Breast epithelium (tissue), 4 donors: Measurements from ENCODE around the gene FCMR. TPM values are rescaled to one million over a fixed set of nuclear protein-coding genes. Genes with fewer than 3 reads are reported as not detected.

Experiments
- DNase-seq, 2 donors: peaks; one replicate each; pipeline ENCODE4 v3.0.0-alpha.2; 2019; ENCODE audit warnings: low spot score in 2 of 2
- H3K27ac ChIP-seq, 2 donors: fragments of 200-600 bp; sonication (generic) in 1 of 2; one replicate each; pipeline ENCODE4 v1.5.1; 2016 to 2019; ENCODE audit warnings: mild to moderate bottlenecking in 1 of 2
- H3K27me3 ChIP-seq, 2 donors: fragments of 200-600 bp; sonication (generic) in 1 of 2; one replicate each; pipeline versions ENCODE4 v1.5.1 to v1.6.0; 2017 to 2019; ENCODE audit warnings: control low read depth in 1 of 2, mild to moderate bottlenecking in 1 of 2
- H3K36me3 ChIP-seq: fragments of 200-600 bp; one replicate; pipeline ENCODE4 v1.5.1; 2019
- H3K4me1 ChIP-seq, 2 donors: fragments of 200-600 bp; sonication (generic); one replicate each; pipeline ENCODE4 v1.5.1; 2016 to 2019; ENCODE audit warnings: control low read depth in 1 of 2
- H3K4me3 ChIP-seq, 3 donors: fragments of 200-600 bp; sonication (generic); 1 replicate in 2 of 3; 2 replicates in 1 of 3; pipeline ENCODE4 v1.5.1; 2016 to 2019; ENCODE audit warnings: mild to moderate bottlenecking in 3 of 3, moderate library complexity in 2 of 3
- H3K9me3 ChIP-seq, 2 donors: fragments of 200-600 bp; sonication (generic) in 1 of 2; one replicate each; pipeline ENCODE4 v1.5.1; 2016 to 2019; ENCODE audit warnings: control low read depth in 1 of 2
- POLR2A ChIP-seq: fragments of 450-650 bp; IDR thresholded peaks from one replicate; pipeline ENCODE4 v1.6.1; 2016; ENCODE audit warnings: antibody characterized with exemption, mild to moderate bottlenecking, moderate library complexity
- POLR2AphosphoS5 ChIP-seq, 3 donors: sonication (generic); formaldehyde crosslinking; IDR thresholded peaks; one replicate each; pipeline ENCODE4 v1.6.1; 2017; ENCODE audit warnings: antibody characterized with exemption in 3 of 3
- intact Hi-C: fragments of 100-400 bp; cut with DNase I; formaldehyde crosslinking; loops from one replicate; pipeline ENCODE4 v1.15.1; 2023; ENCODE audit warnings: low total_unique reads
- total RNA-seq, 3 donors: library from RNA; depleted of rRNA; stranded (reverse); fragments of >200 nt; gene quantifications; one replicate each; pipeline ENCODE4 v1.1.0, GENCODE V29; 2016
- TF ChIP-seq, protein P1 (sequence below), 3 donors: fragments of 450-650 bp; IDR thresholded peaks; one replicate each; pipeline ENCODE4 v1.5.1; 2016 to 2017; ENCODE audit warnings: antibody characterized with exemption in 3 of 3, mild to moderate bottlenecking in 3 of 3, moderate library complexity in 3 of 3

The FCMR gene
- total RNA-seq, 3 donors from 2014 or later, result 1.1 to 11.0 (median 3.3) TPM

DNA sequence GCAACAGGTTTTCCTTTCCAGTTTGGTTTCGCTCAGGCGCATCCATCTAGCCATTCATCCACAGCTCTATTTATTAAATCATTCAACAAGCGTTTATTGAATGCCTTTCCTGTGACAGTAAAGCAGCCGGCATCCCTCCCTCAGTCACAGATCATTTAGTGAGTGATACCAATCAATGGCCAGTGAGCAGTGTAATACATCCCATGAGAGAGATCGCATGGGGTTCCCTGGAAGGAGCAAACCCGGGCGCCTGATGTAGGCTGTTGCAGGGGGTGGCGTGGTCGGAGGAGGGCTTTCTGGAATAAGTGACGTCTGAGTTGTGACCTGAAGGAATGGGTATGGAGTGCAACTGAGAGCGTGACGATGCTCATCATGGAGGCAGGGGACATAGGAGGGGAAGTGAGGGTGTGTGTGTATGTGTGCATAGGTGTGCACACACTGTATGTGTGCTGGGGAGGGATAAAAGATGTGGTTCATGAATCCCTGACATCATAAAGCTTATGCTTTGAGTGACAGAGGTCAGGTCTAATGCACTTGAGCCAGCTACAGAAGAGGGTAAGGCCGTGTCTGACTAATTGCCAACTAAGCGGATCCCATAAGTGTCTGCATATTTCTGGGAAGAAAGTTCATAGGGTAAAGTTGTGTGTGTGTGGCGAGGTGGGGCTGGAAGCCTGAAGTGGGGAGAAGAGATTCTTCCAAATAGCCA is 6.6 kb downstream of the FCMR start:
- no peaks in the 10 kb centered on the region for H3K36me3 ChIP-seq
- DNase-seq, result no peak
- TF ChIP-seq POLR2A (no peak), POLR2AphosphoS5 (IDR thresholded peaks at IDR 0.05) (no peak)
- no peak overlapping the region for H3K27ac ChIP-seq
- intact Hi-C loops, result no loop called here
- H3K4me3 ChIP-seq, result no peak overlapping the region
- H3K27me3 ChIP-seq, result no peaks in the 10 kb centered on the region
- no peaks in the 10 kb centered on the region for H3K4me1 ChIP-seq
- H3K9me3 ChIP-seq, result no peaks in the 10 kb centered on the region

DNA sequence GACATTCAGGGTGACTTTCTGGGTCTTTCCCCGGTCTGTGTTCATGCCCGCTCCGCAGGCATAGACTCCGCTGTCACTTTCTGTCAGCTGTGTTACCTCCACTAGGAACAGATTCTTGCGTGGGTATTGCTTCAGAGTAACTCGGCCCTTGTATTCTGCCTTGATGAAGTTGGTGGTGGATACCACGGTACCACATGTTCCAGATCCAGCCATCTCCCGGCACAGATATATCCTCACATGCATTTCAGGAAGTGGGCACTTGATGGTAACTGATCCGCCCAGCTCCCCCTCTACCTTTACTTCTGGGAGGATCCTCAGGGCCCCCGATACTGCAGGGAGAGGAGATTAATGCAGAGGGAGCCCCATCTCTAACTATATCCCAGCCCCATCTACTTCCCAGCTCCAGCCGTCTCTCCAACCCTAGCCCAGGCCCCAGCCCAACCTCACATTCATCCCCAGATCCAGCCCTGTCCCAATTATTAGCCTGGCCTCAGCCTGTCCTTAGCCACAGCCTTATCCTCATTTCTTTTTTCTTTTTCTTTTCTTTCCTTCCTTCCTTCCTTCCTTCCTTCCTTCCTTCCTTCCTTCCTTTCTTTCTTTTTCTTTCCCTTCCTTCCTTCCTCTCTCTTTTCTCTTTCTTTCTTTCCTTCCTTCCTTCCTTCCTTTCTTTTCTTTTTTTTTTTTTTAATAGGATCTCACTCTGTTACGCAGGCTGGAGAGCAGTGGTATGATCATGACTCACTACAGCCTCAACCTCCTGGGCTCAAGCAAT is 7.8 kb downstream of the FCMR start:
- no peaks in the 10 kb centered on the region for H3K9me3 ChIP-seq
- no peaks in the 10 kb centered on the region for H3K27me3 ChIP-seq
- intact Hi-C loops, result loop anchor here (5.0 kb wide), 2 partner anchors 177 to 907 kb away; no protein-coding TSS in a partner anchor
- DNase-seq, result no peak
- H3K27ac ChIP-seq, result no peak overlapping the region
- H3K4me3 ChIP-seq, result no peak overlapping the region
- H3K4me1 ChIP-seq, result no peaks in the 10 kb centered on the region
- TF ChIP-seq POLR2A, result no peak
- no peak for TF ChIP-seq POLR2AphosphoS5 (IDR thresholded peaks at IDR 0.05)
- TF ChIP-seq, protein P1, sequence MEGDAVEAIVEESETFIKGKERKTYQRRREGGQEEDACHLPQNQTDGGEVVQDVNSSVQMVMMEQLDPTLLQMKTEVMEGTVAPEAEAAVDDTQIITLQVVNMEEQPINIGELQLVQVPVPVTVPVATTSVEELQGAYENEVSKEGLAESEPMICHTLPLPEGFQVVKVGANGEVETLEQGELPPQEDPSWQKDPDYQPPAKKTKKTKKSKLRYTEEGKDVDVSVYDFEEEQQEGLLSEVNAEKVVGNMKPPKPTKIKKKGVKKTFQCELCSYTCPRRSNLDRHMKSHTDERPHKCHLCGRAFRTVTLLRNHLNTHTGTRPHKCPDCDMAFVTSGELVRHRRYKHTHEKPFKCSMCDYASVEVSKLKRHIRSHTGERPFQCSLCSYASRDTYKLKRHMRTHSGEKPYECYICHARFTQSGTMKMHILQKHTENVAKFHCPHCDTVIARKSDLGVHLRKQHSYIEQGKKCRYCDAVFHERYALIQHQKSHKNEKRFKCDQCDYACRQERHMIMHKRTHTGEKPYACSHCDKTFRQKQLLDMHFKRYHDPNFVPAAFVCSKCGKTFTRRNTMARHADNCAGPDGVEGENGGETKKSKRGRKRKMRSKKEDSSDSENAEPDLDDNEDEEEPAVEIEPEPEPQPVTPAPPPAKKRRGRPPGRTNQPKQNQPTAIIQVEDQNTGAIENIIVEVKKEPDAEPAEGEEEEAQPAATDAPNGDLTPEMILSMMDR (IDR thresholded peaks at IDR 0.05), result no peak
- H3K36me3 ChIP-seq, result no peaks in the 10 kb centered on the region

DNA sequence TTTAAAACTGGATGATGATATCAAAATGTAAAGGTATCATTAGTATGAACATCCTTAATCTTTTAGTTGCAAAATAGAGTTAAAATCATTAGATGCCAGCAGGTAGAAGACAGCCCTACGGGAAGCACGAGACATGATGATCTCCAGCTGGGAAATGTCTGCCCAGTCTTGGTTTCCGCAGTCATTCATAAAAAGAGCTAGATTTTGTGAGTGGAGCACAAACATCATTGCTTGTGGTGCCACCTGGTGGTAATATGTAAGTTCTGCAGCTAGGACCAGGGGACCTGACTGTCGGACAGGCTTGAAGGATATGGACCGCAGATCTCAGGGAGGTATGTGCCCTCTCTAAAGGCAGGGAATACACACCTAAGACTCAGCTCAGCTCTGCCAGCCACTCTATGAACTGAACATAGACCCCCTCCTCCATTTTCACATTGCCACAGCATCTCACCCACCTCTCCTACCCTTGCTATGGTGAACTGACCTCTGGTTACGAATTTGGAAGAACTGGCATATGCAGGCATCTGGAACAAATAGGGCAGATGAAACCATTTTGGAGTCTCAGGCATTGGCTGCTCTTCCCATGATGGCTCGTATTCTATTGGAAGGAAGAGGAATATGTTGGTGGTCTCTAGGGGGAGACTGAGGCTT is 9.2 kb downstream of the FCMR start:
- Histone ChIP-seq H3K9me3 (no peaks in the 10 kb centered on the region), H3K27me3 (no peaks in the 10 kb centered on the region), H3K36me3 (no peaks in the 10 kb centered on the region), H3K27ac (no peak overlapping the region), H3K4me1 (no peaks in the 10 kb centered on the region), H3K4me3 (no peak overlapping the region)
- peak; percentile 69 to 75 for DNase-seq
- intact Hi-C loops, result loop anchor here (5.0 kb wide), 2 partner anchors 175 to 905 kb away; no protein-coding TSS in a partner anchor
- no peak for TF ChIP-seq POLR2AphosphoS5 (IDR thresholded peaks at IDR 0.05)
- TF ChIP-seq, protein P1 (IDR thresholded peaks at IDR 0.05), result peak; percentile 80 to 90 (median 84)
- no peak for TF ChIP-seq POLR2A

DNA sequence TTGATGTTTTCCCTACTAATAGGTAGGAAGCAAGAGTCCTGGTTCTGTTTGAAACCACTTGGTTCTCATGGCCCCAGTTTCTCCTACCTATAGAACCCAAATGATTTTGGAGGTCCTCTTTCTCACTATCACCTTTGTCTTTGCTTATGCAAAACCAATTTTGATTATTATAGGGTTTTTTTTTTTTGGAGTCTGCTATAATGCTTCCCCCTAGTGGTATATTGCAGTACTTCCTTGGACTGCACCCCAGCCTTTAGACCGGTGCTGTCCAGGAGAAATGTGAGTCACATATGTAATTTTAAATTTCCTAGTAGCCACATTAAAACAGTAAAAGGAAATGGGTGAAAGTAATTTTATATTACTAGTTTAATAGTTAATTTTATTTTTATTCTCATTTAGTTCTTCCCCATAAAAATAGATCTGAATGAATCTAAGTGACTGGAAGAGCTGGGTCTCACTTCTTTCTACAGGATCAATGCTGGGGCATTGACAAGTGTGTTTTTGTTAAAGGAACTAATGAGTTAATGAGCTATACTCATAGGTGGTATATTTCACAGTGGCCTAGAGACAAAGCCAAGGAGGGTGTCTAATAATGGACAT is 10.6 kb downstream of the FCMR start:
- Histone ChIP-seq H3K9me3 (no peaks in the 10 kb centered on the region), H3K4me1 (no peaks in the 10 kb centered on the region), H3K4me3 (no peak overlapping the region), H3K27me3 (no peaks in the 10 kb centered on the region), H3K27ac (no peak overlapping the region), H3K36me3 (no peaks in the 10 kb centered on the region)
- TF ChIP-seq POLR2AphosphoS5 (IDR thresholded peaks at IDR 0.05) (no peak), POLR2A (no peak)
- TF ChIP-seq, protein P1 (IDR thresholded peaks at IDR 0.05), result peak; percentile 47 to 90 (median 80)
- no peak for DNase-seq
- intact Hi-C loops, result loop anchor here (5.0 kb wide), 2 partner anchors 174 to 904 kb away; no protein-coding TSS in a partner anchor

DNA sequence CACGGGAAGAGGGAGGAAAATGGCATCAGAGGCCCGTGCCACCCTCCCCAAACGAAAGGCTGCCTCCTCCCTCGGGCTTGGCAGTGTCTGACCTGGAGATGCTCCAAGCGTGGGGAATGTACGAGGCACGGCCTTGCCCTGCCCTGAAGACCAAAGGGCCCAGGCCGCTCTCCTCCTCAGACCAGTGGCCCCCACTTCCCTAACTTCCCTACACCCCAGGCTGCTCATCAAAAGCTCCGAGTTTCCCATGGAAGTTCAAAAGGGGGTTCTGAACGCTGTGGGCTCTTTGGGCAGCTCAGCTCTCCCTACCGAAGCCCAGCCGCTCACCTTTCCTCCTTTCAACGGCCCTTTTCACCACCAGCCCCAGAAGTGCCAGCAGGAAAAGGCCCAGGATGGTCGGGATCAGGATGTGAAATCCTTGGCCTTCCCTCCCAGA is 11.8 kb downstream of the FCMR start:
- no peak for TF ChIP-seq POLR2A
- TF ChIP-seq, protein P1 (IDR thresholded peaks at IDR 0.05), result no peak
- TF ChIP-seq POLR2AphosphoS5 (IDR thresholded peaks at IDR 0.05), result no peak
- no peak for DNase-seq
- peak overlapping the region; percentile 41 to 70 (median 63) for H3K4me3 ChIP-seq
- peak overlapping the region; percentile 90 to 91 for H3K27ac ChIP-seq
- intact Hi-C loops, result loop anchor here (5.0 kb wide), 3 partner anchors 173 to 903 kb away; no protein-coding TSS in a partner anchor
- H3K4me1 ChIP-seq, result no peaks in the 10 kb centered on the region
- no peaks in the 10 kb centered on the region for H3K27me3 ChIP-seq
- H3K36me3 ChIP-seq, result no peaks in the 10 kb centered on the region
- H3K9me3 ChIP-seq, result no peaks in the 10 kb centered on the region
